ENCODE measurements around the gene NENF. TPM values are rescaled to one million over a fixed set of nuclear protein-coding genes. Genes with fewer than 3 reads are reported as not detected.

The NENF gene
- polyA plus RNA-seq, 5 donors: 45.8 to 56.2 (median 52.2) TPM

- DNase-seq: no peak
Measured at GRCh38 chr1:212423879-212424278, 8.8 kb upstream of the NENF start.

- no peak for DNase-seq
Measured at GRCh38 chr1:212428496-212428895, 4.2 kb upstream of the NENF start.

GRCh38 chr1:212430416-212430815 is 2.3 kb upstream of the NENF start:
- DNase-seq: no peak

GRCh38 chr1:212430955-212431394 is 1.7 kb upstream of the NENF start:
- DNase-seq: no peak

- DNase-seq: no peak
Measured at GRCh38 chr1:212431644-212432043, 1.1 kb upstream of the NENF start.

- no peak for DNase-seq
Measured at GRCh38 chr1:212432272-212432660, 454 bp upstream of the NENF start.

- DNase-seq: no peak
Measured at GRCh38 chr1:212433577-212434462, 1.1 kb downstream of the NENF start.

GRCh38 chr1:212434992-212435391 is 2.3 kb downstream of the NENF start:
- no peak for DNase-seq

GRCh38 chr1:212437179-212437798 is 4.6 kb downstream of the NENF start:
- no peak for DNase-seq

GRCh38 chr1:212438831-212439237 is 6.1 kb downstream of the NENF start:
- DNase-seq: no peak

- no peak for DNase-seq
Measured at GRCh38 chr1:212440419-212440818, 7.7 kb downstream of the NENF start.

GRCh38 chr1:212442408-212442807 is 9.7 kb downstream of the NENF start:
- no peak for DNase-seq

- DNase-seq: no peak
Measured at GRCh38 chr1:212446333-212446732, 13.6 kb downstream of the NENF start.

- DNase-seq: no peak
Measured at GRCh38 chr1:212447478-212447877, 14.8 kb downstream of the NENF start.

GRCh38 chr1:212450331-212450881 is 17.7 kb downstream of the NENF start:
- DNase-seq: no peak

- no peak for DNase-seq
Measured at GRCh38 chr1:212451416-212452322, 18.9 kb downstream of the NENF start.

- DNase-seq: peak in 1 of 2 donors; percentile 64
Measured at GRCh38 chr1:212452323-212453155, 19.8 kb downstream of the NENF start.

GRCh38 chr1:212453156-212453857 is 20.6 kb downstream of the NENF start:
- no peak for DNase-seq

- no peak for DNase-seq
Measured at GRCh38 chr1:212454741-212455140, 22.0 kb downstream of the NENF start.

GRCh38 chr1:212455401-212455800 is 22.7 kb downstream of the NENF start:
- DNase-seq: no peak
